Endothelial cell of umbilical vein (primary cell): ENCODE data around the gene AUTS2. TPM values are rescaled to one million over a fixed set of nuclear protein-coding genes. Genes with fewer than 3 reads are reported as not detected.

ENCODE experiments used
- BruUV-seq: library from RNA; stranded (reverse); fragments of 400-500 nt; replicated peaks from 2 replicates; lab custom pipeline; 2021; lab: Mats Ljungman, UMichigan
- CTCF ChIA-PET: fragments of 300-600, 350-600 bp; sonication (Branson Sonifier 250); formaldehyde crosslinking; loops from one replicate; lab custom pipeline; 2021; ENCODE audit warnings: antibody characterized with exemption, inconsistent platforms; lab: Charles Lee
- POLR2A ChIA-PET: fragments of 300-600, 350-600 bp; sonication (Branson Sonifier 250); formaldehyde crosslinking; loops from one replicate; lab custom pipeline; 2021; ENCODE audit warnings: antibody characterized with exemption, inconsistent platforms; lab: Charles Lee
- DNase-seq: peaks from one replicate; pipeline ENCODE4 v3.0.0-alpha.2; 2011; ENCODE audit warnings: low read depth, low spot score
- FAIRE-seq: peaks from 2 replicates; lab custom pipeline; 2011; peaks lifted over from hg19 to GRCh38; lab: Jason Lieb, UNC
- H2AFZ ChIP-seq: 2 replicates; pipeline ENCODE4 v1.6.0; 2012; ENCODE audit warnings: low read depth, low read length, control low read depth, inconsistent platforms
- H3K27ac ChIP-seq: 2 replicates; pipeline ENCODE4 v1.5.1; 2011; ENCODE audit warnings: low read depth, mild to moderate bottlenecking, control low read depth, low read length, moderate library complexity; ENCODE audit not compliant: insufficient read depth
- H3K27me3 ChIP-seq, 2 experiments: 2 replicates each; pipeline versions ENCODE4 v1.6.0 to v1.6.1; 2011; ENCODE audit warnings: low read length in 2 of 2, mixed read lengths in 1 of 2; ENCODE audit not compliant: control insufficient read depth in 2 of 2, insufficient read depth in 2 of 2
- H3K36me3 ChIP-seq, 2 experiments: 2 replicates in 1 of 2; 3 replicates in 1 of 2; pipeline ENCODE4 v1.5.1; 2011; ENCODE audit warnings: low read length in 2 of 2, mild to moderate bottlenecking in 1 of 2, moderate library complexity in 1 of 2; ENCODE audit not compliant: control insufficient read depth in 2 of 2, insufficient read depth in 2 of 2; ENCODE audit errors: extremely low read depth in 1 of 2
- H3K4me1 ChIP-seq: 3 replicates; pipeline ENCODE4 v1.5.1; 2011; ENCODE audit warnings: mild to moderate bottlenecking, low read length; ENCODE audit not compliant: control insufficient read depth, insufficient read depth; ENCODE audit errors: extremely low read depth
- H3K4me2 ChIP-seq: 2 replicates; pipeline ENCODE4 v1.6.1; 2011; ENCODE audit warnings: low read length, control low read depth, mixed read lengths; ENCODE audit not compliant: insufficient read depth
- H3K4me3 ChIP-seq, 3 experiments: fragments of 200-600 bp in 1 of 3; sonication (generic), shearing (Covaris generic) in 1 of 3; replicated peaks in 1 of 3; 2 replicates each; pipeline ENCODE4 v1.5.1; 2011 to 2016; ENCODE audit warnings: control low read depth in 3 of 3, low read length in 3 of 3, mild to moderate bottlenecking in 2 of 3, inconsistent platforms in 1 of 3, low read depth in 1 of 3, moderate library complexity in 1 of 3; ENCODE audit not compliant: insufficient read depth in 1 of 3
- H3K79me2 ChIP-seq: 2 replicates; pipeline ENCODE4 v1.6.0; 2012; ENCODE audit warnings: low read length, inconsistent platforms; ENCODE audit not compliant: control insufficient read depth, insufficient read depth
- H3K9ac ChIP-seq: replicated peaks from 2 replicates; pipeline ENCODE3; 2011; ENCODE audit warnings: low read length, control low read depth; ENCODE audit not compliant: insufficient read depth; ENCODE audit errors: extremely low read depth
- H3K9me1 ChIP-seq: replicated peaks from 3 replicates; pipeline ENCODE4 v1.6.0; 2011; ENCODE audit warnings: mild to moderate bottlenecking, low read length; ENCODE audit not compliant: control insufficient read depth, insufficient read depth; ENCODE audit errors: extremely low read depth
- H3K9me3 ChIP-seq: replicated peaks from 2 replicates; pipeline ENCODE4 v1.5.1; 2012; ENCODE audit warnings: low read length, inconsistent platforms; ENCODE audit not compliant: control insufficient read depth, insufficient read depth
- H4K20me1 ChIP-seq: replicated peaks from 2 replicates; pipeline ENCODE3; 2011; ENCODE audit warnings: mild to moderate bottlenecking, low read length; ENCODE audit not compliant: control insufficient read depth, insufficient read depth; ENCODE audit errors: extremely low read depth
- CTCF ChIP-seq, 2 donors: IDR thresholded peaks; 1 replicate in 1 of 2; 2 replicates in 1 of 2; pipeline ENCODE4 v1.5.1; 2011; ENCODE audit warnings: low read length in 2 of 2, mild to moderate bottlenecking in 2 of 2, moderate library complexity in 2 of 2, control low read depth in 1 of 2, inconsistent platforms in 1 of 2, low read depth in 1 of 2; ENCODE audit not compliant: insufficient read depth in 1 of 2; ENCODE audit errors: extremely low read depth in 1 of 2
- EZH2 ChIP-seq: IDR thresholded peaks from 2 replicates; pipeline ENCODE4 v1.6.1; 2012; ENCODE audit warnings: borderline replicate concordance, low read depth, mild to moderate bottlenecking, moderate library complexity, low read length, inconsistent platforms; ENCODE audit not compliant: severe bottlenecking
- FOS ChIP-seq: IDR thresholded peaks from 2 replicates; pipeline ENCODE4 v1.6.1; 2011; ENCODE audit warnings: mild to moderate bottlenecking, low read length, moderate library complexity, borderline replicate concordance; ENCODE audit not compliant: insufficient read depth
- GATA2 ChIP-seq: IDR thresholded peaks from 2 replicates; pipeline ENCODE4 v1.7.0; 2011; ENCODE audit warnings: low read depth, mild to moderate bottlenecking, moderate library complexity, mixed read lengths, low read length; ENCODE audit not compliant: insufficient read length, insufficient read depth
- JUN ChIP-seq: IDR thresholded peaks from 2 replicates; pipeline ENCODE4 v1.6.1; 2011; ENCODE audit warnings: borderline replicate concordance, low read depth; ENCODE audit not compliant: insufficient read length, insufficient read depth
- MYC ChIP-seq: IDR thresholded peaks from one replicate; pipeline ENCODE4 v1.6.1; 2011; ENCODE audit warnings: mild to moderate bottlenecking, low read depth, low read length
- POLR2A ChIP-seq: IDR thresholded peaks from 2 replicates; pipeline ENCODE4 v1.6.1; 2012; ENCODE audit warnings: low read depth, mild to moderate bottlenecking, control low read depth, low read length
- POLR2AphosphoS5 ChIP-seq: IDR thresholded peaks from 2 replicates; pipeline ENCODE4 v1.6.1; 2012; ENCODE audit warnings: low read depth, mild to moderate bottlenecking, control low read depth, low read length, moderate library complexity; ENCODE audit not compliant: insufficient read depth
- dilution Hi-C: fragments of 300-500 bp; cut with MboI; formaldehyde crosslinking; loops from one replicate; pipeline ENCODE4 v1.15.0; 2019; ENCODE audit warnings: low sequenced_read_pairs; ENCODE audit not compliant: extremely low pct_ligation_motif_present
- intact Hi-C: fragments of 100-400 bp; cut with micrococcal nuclease; formaldehyde crosslinking; loops from one replicate; pipeline ENCODE4 v1.10.0; 2022
- polyA plus RNA-seq, 4 experiments: library from polyadenylated mRNA; depleted of rRNA in 3 of 4; stranded (reverse) in 3 of 4; unstranded in 1 of 4; fragments of >200 nt; gene quantifications; 2 replicates each; pipeline versions ENCODE4 v1.2.1 to v1.2.3, GENCODE V29; 2011 to 2012; ENCODE audit warnings: missing spikeins in 1 of 4
- total RNA-seq: library from RNA; stranded (reverse); gene quantifications from 2 replicates; pipeline ENCODE4 v1.2.3, GENCODE V29; 2021
- TF ChIP-seq, protein P1 (sequence below): IDR thresholded peaks from 2 replicates; pipeline ENCODE4 v1.6.1; 2011; ENCODE audit not compliant: insufficient read depth, insufficient read length

Gene AUTS2
- total and polyA plus RNA-seq, 2 donors (not counting 3 experiments of a cell fraction or from before 2014, with no cell fraction given), result 0.59 to 8.0 TPM

GRCh38 chr7:70540641-70541040, 942.4 kb downstream of the AUTS2 start:
- H4K20me1 ChIP-seq, result no peaks in the 10 kb centered on the region
- no peaks in the 10 kb centered on the region for H3K9me1 ChIP-seq
- H3K27ac ChIP-seq, result no peak overlapping the region
- BruUV-seq, result no TSS peak
- no peaks in the 10 kb centered on the region for H3K9me3 ChIP-seq
- ChIA-PET POLR2A (no interaction called here), CTCF (no interaction called here)
- dilution Hi-C loops, result no loop called here
- no peaks in the 10 kb centered on the region for H3K79me2 ChIP-seq
- no peak overlapping the region for H3K4me2 ChIP-seq
- FAIRE-seq, result no peak
- no peak overlapping the region for H3K9ac ChIP-seq
- no peak overlapping the region for H3K4me3 ChIP-seq
- no peaks in the 10 kb centered on the region for H3K4me1 ChIP-seq
- H3K27me3 ChIP-seq, result no peaks in the 10 kb centered on the region
- no peak overlapping the region for H2AFZ ChIP-seq
- TF ChIP-seq MYC (no peak), CTCF (IDR thresholded peaks at IDR 0.05; ENCODE audit: extremely low read depth in 1 of 2, insufficient read depth in 1 of 2, low read depth in 1 of 2, low read length in 2 of 2) (no peak), POLR2AphosphoS5 (no peak), EZH2 (no peak), GATA2 (no peak), FOS (no peak), JUN (no peak), POLR2A (no peak)
- TF ChIP-seq, protein P1, sequence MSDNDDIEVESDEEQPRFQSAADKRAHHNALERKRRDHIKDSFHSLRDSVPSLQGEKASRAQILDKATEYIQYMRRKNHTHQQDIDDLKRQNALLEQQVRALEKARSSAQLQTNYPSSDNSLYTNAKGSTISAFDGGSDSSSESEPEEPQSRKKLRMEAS, result no peak
- DNase-seq, result no peak
- H3K36me3 ChIP-seq, result no peaks in the 10 kb centered on the region
- intact Hi-C loops, result no loop called here
